ENCODE measurements around the gene CHDH.

- TF ChIP-seq, protein P1, sequence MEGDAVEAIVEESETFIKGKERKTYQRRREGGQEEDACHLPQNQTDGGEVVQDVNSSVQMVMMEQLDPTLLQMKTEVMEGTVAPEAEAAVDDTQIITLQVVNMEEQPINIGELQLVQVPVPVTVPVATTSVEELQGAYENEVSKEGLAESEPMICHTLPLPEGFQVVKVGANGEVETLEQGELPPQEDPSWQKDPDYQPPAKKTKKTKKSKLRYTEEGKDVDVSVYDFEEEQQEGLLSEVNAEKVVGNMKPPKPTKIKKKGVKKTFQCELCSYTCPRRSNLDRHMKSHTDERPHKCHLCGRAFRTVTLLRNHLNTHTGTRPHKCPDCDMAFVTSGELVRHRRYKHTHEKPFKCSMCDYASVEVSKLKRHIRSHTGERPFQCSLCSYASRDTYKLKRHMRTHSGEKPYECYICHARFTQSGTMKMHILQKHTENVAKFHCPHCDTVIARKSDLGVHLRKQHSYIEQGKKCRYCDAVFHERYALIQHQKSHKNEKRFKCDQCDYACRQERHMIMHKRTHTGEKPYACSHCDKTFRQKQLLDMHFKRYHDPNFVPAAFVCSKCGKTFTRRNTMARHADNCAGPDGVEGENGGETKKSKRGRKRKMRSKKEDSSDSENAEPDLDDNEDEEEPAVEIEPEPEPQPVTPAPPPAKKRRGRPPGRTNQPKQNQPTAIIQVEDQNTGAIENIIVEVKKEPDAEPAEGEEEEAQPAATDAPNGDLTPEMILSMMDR (IDR thresholded peaks at IDR 0.05) = no peak
- TF ChIP-seq POLR2A (IDR thresholded peaks at IDR 0.05) = no peak
These were observed 10.7 kb upstream of the CHDH start for GRCh38 chr3:53856964-53857363.

Data from heart left ventricle (tissue), 13 donors.